HG02943 (cell line): Measurements from ENCODE around the gene VRK1.

Experiments used
- ATAC-seq: cut with Tn5 transposase; IDR thresholded peaks from one replicate; pipeline ENCODE4 v1.9.1; 2021; ENCODE audit warnings: mild to moderate bottlenecking, low read depth, moderate library complexity; ENCODE audit not compliant: unreplicated experiment

The VRK1 gene

GRCh38 chr14:96909841-96910364, 112.7 kb downstream of the VRK1 start:
- ATAC-seq: no peak

DNA sequence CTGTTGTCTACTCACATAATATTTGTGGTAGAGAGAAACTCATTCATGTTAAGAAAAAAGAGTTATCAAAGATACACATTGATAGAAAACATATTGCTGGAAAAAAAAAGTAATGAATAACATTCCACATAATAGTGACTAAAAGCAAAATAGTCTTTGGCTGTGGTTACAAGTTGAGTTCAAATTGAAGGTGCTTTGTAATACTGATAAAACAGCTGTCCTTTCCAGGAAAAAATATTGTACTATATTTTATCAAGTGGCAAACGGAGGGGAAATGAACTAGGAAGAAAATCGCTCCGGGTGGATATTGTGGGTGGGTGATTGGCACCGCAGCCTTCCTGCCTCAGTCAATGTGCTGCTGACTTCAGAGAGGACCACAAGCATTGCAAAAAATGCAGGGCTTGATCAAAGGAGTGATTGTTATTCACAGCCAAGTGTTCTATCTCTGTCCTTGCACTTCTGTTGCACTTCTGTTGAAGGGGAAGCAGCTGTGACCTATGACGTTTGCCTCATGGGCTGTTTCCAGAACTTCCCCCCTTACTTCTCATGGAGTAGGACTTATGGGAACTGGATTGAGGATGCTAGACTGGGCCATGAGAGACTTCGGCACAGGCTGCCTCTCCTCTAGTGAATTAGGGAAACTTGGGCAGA, 114.4 kb downstream of the VRK1 start:
- ATAC-seq: no peak

- no peak for ATAC-seq
Measured at GRCh38 chr14:96914571-96915128, 117.5 kb downstream of the VRK1 start.

- no peak for ATAC-seq
Measured at GRCh38 chr14:96915478-96915877, 118.3 kb downstream of the VRK1 start.

DNA sequence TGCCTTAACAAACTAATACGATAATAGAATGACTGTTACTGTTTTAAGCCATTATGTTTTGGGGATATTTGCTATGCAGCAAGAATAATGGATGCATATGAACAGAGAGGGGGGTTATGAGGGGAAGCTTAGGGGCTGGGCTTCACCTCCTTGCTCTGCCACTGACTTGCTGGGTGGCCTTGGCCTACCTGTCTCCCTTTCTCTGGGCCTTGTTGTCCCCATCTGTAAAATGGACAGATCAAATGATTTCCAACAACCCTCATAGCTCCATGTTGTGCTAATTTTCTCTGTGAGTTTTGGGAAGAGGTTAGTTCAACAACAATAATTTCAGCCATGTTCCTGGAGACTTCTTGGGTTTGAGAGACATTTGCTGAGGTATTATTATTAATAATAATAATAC, 119.6 kb downstream of the VRK1 start:
- no peak for ATAC-seq

DNA sequence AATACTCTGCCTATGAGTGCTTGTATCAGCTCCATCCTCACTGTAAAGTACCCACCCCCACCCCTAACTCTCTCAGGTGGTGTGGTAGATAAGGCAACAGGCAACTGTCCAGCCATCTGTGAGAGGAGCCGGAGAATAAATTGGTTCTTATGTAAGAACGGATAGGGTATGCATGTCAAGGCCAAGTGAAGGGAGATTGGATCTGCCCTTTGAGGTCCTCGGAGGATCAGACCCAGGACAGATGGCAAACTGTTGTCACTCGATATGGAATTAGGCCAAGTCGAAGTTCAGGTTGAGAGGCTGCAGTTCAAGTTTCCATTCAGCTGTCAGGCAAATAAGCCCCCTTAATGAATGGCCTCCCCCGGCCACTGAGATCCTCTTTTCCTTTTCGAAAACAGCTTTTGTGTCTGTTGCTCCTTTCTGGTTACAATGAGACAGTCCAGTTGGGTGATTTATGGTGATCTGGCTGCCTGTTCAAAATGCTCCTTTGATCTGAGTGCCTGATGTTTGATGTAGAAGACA, 120.3 kb downstream of the VRK1 start:
- no peak for ATAC-seq

DNA sequence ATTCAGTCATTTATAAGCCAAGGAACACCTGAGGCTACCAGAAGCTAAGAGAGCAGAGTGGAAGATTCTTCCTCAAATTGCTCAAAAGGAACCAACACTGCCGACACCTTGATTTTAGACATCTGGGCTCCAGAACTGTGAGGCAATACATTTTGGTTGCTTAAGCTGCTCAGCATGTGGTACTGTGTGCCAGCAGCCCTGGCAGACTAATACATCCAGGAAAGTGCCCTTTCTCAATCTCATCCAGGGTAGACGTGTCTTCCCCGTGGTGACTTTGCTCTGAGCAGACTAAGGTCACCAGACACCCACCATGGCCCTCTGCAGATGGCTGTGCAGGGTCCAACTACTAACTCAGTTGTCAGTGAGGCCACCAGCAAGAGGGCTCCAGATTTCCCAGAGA, 122.8 kb downstream of the VRK1 start:
- ATAC-seq: no peak

- ATAC-seq: no peak
Measured at GRCh38 chr14:96920820-96921219, 123.6 kb downstream of the VRK1 start.

- ATAC-seq: no peak
Measured at GRCh38 chr14:96922986-96923385, 125.8 kb downstream of the VRK1 start.

DNA sequence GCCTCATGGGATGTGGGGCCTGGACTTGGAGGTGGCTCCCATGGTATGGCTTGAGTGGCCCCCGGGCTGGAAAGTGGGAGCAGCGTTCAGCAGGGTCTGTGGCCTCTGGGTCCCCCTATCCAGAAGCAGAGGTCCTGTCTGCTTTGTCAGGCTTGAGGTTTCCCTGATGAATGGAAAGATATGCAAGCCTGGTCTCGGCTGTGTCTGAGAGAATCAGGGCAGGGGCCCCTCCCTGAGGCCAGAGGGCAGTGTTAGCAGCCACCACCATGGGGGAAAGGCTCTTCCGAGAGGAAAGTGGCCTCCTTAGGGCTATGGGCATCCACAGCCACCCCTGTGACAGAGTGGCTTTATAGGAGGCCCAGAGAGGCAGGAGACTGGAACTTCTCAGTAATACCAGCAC, 128.2 kb downstream of the VRK1 start:
- no peak for ATAC-seq

GRCh38 chr14:96926001-96926400, 128.8 kb downstream of the VRK1 start:
- ATAC-seq: no peak

- no peak for ATAC-seq
Measured at GRCh38 chr14:96928779-96929380, 131.7 kb downstream of the VRK1 start.

DNA sequence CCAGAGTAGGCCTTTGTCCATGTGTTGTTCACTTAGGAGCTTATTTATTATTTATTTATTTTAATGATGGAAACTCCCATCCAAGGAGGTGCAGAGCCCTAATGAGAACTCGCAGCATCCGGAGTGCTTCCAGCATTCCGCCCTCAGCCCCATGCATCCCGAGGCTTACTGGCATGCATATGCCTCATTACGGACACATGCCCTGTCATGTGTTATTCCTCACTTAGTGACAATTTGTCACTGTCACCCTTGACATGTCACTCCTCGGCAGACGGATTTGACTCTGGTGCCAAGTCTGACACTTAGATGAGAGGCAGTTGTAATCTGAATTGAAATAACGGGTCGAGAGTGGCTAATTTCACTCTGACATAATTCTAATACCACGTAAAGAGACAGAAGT, 132.8 kb downstream of the VRK1 start:
- ATAC-seq: no peak

GRCh38 chr14:96930526-96930925, 133.3 kb downstream of the VRK1 start:
- no peak for ATAC-seq
